ENCODE measurements around the gene COL4A3. TPM values are rescaled to one million over a fixed set of nuclear protein-coding genes. Genes with fewer than 3 reads are reported as not detected.

The COL4A3 gene
- total RNA-seq, 1 donor from 2014 or later, result not detected

DNA sequence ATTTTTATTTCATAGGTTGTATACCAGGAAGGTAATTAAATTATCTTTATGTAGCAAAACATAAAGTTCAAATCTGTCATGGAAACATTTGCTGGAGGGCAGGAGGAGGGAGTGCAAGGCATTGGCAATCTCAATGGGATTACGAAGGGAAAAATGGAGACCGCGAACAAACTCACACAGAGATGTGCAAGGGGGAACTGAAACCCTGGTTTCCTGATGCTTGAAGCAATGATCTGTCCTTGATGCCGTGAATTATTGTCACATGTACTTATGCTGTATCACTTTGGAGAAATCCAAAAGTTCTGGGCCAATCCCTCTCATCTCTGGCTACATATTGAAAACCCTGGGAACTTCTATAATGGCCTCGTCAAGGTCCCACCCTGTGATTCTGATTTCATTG lies 95.6 kb downstream of the COL4A3 start:
- H3K27me3 Mint-ChIP-seq (ENCODE audit: low read depth, unreplicated experiment), result peaks cover 1% of the 10 kb centered on the region
- no peaks in the 10 kb centered on the region for H3K4me1 ChIP-seq (ENCODE audit: insufficient read depth, low read length)
- DNase-seq (ENCODE audit: low read depth) (no peak), FAIRE-seq (no peak)
- no peak overlapping the region for H3K27ac ChIP-seq (ENCODE audit: low read depth, low read length)
- no peaks in the 10 kb centered on the region for H4K20me1 ChIP-seq (ENCODE audit: insufficient read depth, low read length)
- no peaks in the 10 kb centered on the region for H3K36me3 ChIP-seq (ENCODE audit: insufficient read depth, low read length)
- H3K4me3 Mint-ChIP-seq (ENCODE audit: unreplicated experiment), result no peak overlapping the region
- no peak overlapping the region for H3K27ac Mint-ChIP-seq (ENCODE audit: unreplicated experiment)
- H3K9me3 ChIP-seq (ENCODE audit: insufficient read depth, low read depth, low read length), result no peaks in the 10 kb centered on the region
- H3K79me2 ChIP-seq (ENCODE audit: insufficient read depth, low read length), result no peaks in the 10 kb centered on the region
- no peaks in the 10 kb centered on the region for H3K27me3 ChIP-seq (ENCODE audit: insufficient read depth, low read length)
- TF ChIP-seq, protein P1, sequence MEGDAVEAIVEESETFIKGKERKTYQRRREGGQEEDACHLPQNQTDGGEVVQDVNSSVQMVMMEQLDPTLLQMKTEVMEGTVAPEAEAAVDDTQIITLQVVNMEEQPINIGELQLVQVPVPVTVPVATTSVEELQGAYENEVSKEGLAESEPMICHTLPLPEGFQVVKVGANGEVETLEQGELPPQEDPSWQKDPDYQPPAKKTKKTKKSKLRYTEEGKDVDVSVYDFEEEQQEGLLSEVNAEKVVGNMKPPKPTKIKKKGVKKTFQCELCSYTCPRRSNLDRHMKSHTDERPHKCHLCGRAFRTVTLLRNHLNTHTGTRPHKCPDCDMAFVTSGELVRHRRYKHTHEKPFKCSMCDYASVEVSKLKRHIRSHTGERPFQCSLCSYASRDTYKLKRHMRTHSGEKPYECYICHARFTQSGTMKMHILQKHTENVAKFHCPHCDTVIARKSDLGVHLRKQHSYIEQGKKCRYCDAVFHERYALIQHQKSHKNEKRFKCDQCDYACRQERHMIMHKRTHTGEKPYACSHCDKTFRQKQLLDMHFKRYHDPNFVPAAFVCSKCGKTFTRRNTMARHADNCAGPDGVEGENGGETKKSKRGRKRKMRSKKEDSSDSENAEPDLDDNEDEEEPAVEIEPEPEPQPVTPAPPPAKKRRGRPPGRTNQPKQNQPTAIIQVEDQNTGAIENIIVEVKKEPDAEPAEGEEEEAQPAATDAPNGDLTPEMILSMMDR (IDR thresholded peaks at IDR 0.05; ENCODE audit: insufficient read depth, low read depth, low read length), result no peak
- no peak for TF ChIP-seq EZH2 (IDR thresholded peaks at IDR 0.05; ENCODE audit: insufficient read depth, low read length)
- H3K4me3 ChIP-seq (ENCODE audit: insufficient read depth, low read depth, low read length), result no peak overlapping the region
- no peak overlapping the region for H3K9ac ChIP-seq (ENCODE audit: low read length)
- H2AFZ ChIP-seq (ENCODE audit: low read depth, low read length), result no peak overlapping the region
- no peaks in the 10 kb centered on the region for H3K9me3 Mint-ChIP-seq (ENCODE audit: unreplicated experiment)
- H3K4me2 ChIP-seq (ENCODE audit: low read length), result no peak overlapping the region
- no peaks in the 10 kb centered on the region for H3K36me3 Mint-ChIP-seq (ENCODE audit: low read depth, unreplicated experiment)
- no peaks in the 10 kb centered on the region for H3K4me1 Mint-ChIP-seq (ENCODE audit: low read depth, unreplicated experiment)

DNA sequence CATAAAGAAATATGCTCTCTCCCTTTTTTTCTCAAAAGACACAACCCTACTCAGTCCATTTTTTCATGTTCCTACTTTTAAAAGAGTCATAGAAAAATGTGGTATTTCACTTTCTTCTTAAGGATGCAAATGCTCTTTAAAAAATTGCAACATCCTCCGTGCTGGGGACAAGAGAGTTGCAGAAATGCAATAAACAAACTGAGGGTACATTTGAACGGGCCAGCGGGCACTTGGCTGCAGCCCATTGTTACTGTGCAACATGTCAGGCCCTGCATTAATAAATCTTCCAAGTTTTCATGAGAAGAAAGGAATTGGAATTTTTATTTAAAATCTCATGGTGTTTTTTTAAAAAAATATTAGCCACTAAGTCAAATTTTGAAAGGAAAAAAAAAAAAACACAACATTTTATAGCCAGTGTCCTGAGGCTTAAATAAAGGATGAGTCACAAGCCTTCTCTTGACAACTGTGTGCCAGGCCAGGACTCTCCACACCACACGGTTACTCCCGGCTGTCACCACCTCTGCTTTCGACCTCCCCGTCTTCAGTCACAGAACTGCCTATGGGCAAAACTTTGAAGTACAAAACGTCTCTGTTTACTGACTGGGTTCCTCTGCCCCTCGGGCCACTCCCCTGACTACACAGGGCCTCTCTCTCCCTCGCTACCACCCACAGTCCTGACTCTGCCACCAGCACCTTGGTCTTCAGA lies 103.1 kb downstream of the COL4A3 start:
- Histone ChIP-seq H3K9ac (ENCODE audit: low read length) (no peak overlapping the region), H3K27me3 (ENCODE audit: insufficient read depth, low read length) (no peaks in the 10 kb centered on the region), H4K20me1 (ENCODE audit: insufficient read depth, low read length) (no peaks in the 10 kb centered on the region), H3K9me3 (ENCODE audit: insufficient read depth, low read depth, low read length) (no peaks in the 10 kb centered on the region), H3K79me2 (ENCODE audit: insufficient read depth, low read length) (no peaks in the 10 kb centered on the region), H3K36me3 (ENCODE audit: insufficient read depth, low read length) (no peaks in the 10 kb centered on the region), H2AFZ (ENCODE audit: low read depth, low read length) (no peak overlapping the region), H3K4me2 (ENCODE audit: low read length) (no peak overlapping the region), H3K4me3 (ENCODE audit: insufficient read depth, low read depth, low read length) (no peak overlapping the region), H3K4me1 (ENCODE audit: insufficient read depth, low read length) (no peaks in the 10 kb centered on the region), H3K27ac (ENCODE audit: low read depth, low read length) (no peak overlapping the region)
- TF ChIP-seq, protein P1 (IDR thresholded peaks at IDR 0.05; ENCODE audit: insufficient read depth, low read depth, low read length), result no peak
- TF ChIP-seq EZH2 (IDR thresholded peaks at IDR 0.05; ENCODE audit: insufficient read depth, low read length), result no peak
- H3K27me3 Mint-ChIP-seq (ENCODE audit: low read depth, unreplicated experiment), result no peaks in the 10 kb centered on the region
- H3K9me3 Mint-ChIP-seq (ENCODE audit: unreplicated experiment), result no peaks in the 10 kb centered on the region
- no peaks in the 10 kb centered on the region for H3K36me3 Mint-ChIP-seq (ENCODE audit: low read depth, unreplicated experiment)
- no peaks in the 10 kb centered on the region for H3K4me1 Mint-ChIP-seq (ENCODE audit: low read depth, unreplicated experiment)
- no peak overlapping the region for H3K4me3 Mint-ChIP-seq (ENCODE audit: unreplicated experiment)
- no peak for DNase-seq (ENCODE audit: low read depth)
- no peak overlapping the region for H3K27ac Mint-ChIP-seq (ENCODE audit: unreplicated experiment)
- FAIRE-seq, result no peak

DNA sequence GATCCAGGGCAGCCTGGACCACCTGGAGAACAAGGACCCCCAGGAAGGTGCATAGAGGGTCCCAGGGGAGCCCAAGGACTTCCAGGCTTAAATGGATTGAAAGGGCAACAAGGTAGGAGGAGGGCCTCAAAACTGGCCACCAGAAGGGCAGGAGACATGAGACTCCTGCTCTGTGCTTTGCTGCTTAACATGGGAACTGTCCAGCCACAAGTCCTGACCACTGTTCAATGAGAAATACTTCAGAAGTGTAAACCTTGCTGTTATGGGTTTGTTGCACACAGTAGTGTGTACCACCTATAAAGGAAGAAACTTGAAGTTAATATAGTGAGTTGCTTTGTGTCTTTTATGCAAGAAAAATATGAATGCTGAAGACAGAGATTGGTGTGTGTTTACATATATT lies 116.5 kb downstream of the COL4A3 start:
- Histone ChIP-seq H3K4me3 (ENCODE audit: insufficient read depth, low read depth, low read length) (no peak overlapping the region), H3K36me3 (ENCODE audit: insufficient read depth, low read length) (no peaks in the 10 kb centered on the region), H3K79me2 (ENCODE audit: insufficient read depth, low read length) (no peaks in the 10 kb centered on the region), H3K27ac (ENCODE audit: low read depth, low read length) (no peak overlapping the region), H3K9me3 (ENCODE audit: insufficient read depth, low read depth, low read length) (no peaks in the 10 kb centered on the region), H3K9ac (ENCODE audit: low read length) (no peak overlapping the region), H4K20me1 (ENCODE audit: insufficient read depth, low read length) (no peaks in the 10 kb centered on the region), H3K4me2 (ENCODE audit: low read length) (no peak overlapping the region), H3K4me1 (ENCODE audit: insufficient read depth, low read length) (no peaks in the 10 kb centered on the region), H3K27me3 (ENCODE audit: insufficient read depth, low read length) (no peaks in the 10 kb centered on the region), H2AFZ (ENCODE audit: low read depth, low read length) (no peak overlapping the region)
- no peak overlapping the region for H3K4me3 Mint-ChIP-seq (ENCODE audit: unreplicated experiment)
- H3K4me1 Mint-ChIP-seq (ENCODE audit: low read depth, unreplicated experiment), result no peaks in the 10 kb centered on the region
- no peaks in the 10 kb centered on the region for H3K9me3 Mint-ChIP-seq (ENCODE audit: unreplicated experiment)
- H3K27me3 Mint-ChIP-seq (ENCODE audit: low read depth, unreplicated experiment), result no peaks in the 10 kb centered on the region
- no peak for DNase-seq (ENCODE audit: low read depth)
- no peak overlapping the region for H3K27ac Mint-ChIP-seq (ENCODE audit: unreplicated experiment)
- no peaks in the 10 kb centered on the region for H3K36me3 Mint-ChIP-seq (ENCODE audit: low read depth, unreplicated experiment)
- FAIRE-seq, result no peak
- no peak for TF ChIP-seq EZH2 (IDR thresholded peaks at IDR 0.05; ENCODE audit: insufficient read depth, low read length)
- TF ChIP-seq, protein P1 (IDR thresholded peaks at IDR 0.05; ENCODE audit: insufficient read depth, low read depth, low read length), result no peak
